Ishikawa (cell line): ENCODE measurements around the gene DYRK4.

Source experiments
- CEBPB ChIP-seq: IDR thresholded peaks from 2 replicates; pipeline ENCODE4 v1.6.1; 2012
- EGR1 ChIP-seq: IDR thresholded peaks from 2 replicates; pipeline ENCODE4 v1.6.1; 2012
- EP300 ChIP-seq: IDR thresholded peaks from 2 replicates; pipeline ENCODE4 v1.6.1; 2012; ENCODE audit warnings: borderline replicate concordance
- FOXM1 ChIP-seq: IDR thresholded peaks from 2 replicates; pipeline ENCODE4 v1.6.1; 2012; ENCODE audit warnings: low read depth, borderline replicate concordance
- NFIC ChIP-seq: IDR thresholded peaks from 2 replicates; pipeline ENCODE4 v1.6.1; 2012
- TAF1 ChIP-seq: IDR thresholded peaks from 2 replicates; pipeline ENCODE4 v1.6.1; 2012; ENCODE audit warnings: low read depth, mild to moderate bottlenecking
- TCF12 ChIP-seq: IDR thresholded peaks from 2 replicates; pipeline ENCODE4 v1.6.1; 2012; ENCODE audit warnings: low read depth
- USF1 ChIP-seq: IDR thresholded peaks from 2 replicates; pipeline ENCODE4 v1.6.1; 2012
- YY1 ChIP-seq: IDR thresholded peaks from 2 replicates; pipeline ENCODE4 v1.6.1; 2012; ENCODE audit warnings: low read depth
- ZBTB7A ChIP-seq: IDR thresholded peaks from 2 replicates; pipeline ENCODE4 v1.6.1; 2012; ENCODE audit warnings: low read depth
- TF ChIP-seq, protein P1 (sequence below): IDR thresholded peaks from 2 replicates; pipeline ENCODE4 v1.6.1; 2012; ENCODE audit warnings: low read depth, mild to moderate bottlenecking
- TF ChIP-seq, protein P2 (sequence below): IDR thresholded peaks from 2 replicates; pipeline ENCODE4 v1.6.1; 2012

GRCh38 chr12:4587108-4587507 lies 25.1 kb downstream of the DYRK4 start:
- TF ChIP-seq, protein P1, sequence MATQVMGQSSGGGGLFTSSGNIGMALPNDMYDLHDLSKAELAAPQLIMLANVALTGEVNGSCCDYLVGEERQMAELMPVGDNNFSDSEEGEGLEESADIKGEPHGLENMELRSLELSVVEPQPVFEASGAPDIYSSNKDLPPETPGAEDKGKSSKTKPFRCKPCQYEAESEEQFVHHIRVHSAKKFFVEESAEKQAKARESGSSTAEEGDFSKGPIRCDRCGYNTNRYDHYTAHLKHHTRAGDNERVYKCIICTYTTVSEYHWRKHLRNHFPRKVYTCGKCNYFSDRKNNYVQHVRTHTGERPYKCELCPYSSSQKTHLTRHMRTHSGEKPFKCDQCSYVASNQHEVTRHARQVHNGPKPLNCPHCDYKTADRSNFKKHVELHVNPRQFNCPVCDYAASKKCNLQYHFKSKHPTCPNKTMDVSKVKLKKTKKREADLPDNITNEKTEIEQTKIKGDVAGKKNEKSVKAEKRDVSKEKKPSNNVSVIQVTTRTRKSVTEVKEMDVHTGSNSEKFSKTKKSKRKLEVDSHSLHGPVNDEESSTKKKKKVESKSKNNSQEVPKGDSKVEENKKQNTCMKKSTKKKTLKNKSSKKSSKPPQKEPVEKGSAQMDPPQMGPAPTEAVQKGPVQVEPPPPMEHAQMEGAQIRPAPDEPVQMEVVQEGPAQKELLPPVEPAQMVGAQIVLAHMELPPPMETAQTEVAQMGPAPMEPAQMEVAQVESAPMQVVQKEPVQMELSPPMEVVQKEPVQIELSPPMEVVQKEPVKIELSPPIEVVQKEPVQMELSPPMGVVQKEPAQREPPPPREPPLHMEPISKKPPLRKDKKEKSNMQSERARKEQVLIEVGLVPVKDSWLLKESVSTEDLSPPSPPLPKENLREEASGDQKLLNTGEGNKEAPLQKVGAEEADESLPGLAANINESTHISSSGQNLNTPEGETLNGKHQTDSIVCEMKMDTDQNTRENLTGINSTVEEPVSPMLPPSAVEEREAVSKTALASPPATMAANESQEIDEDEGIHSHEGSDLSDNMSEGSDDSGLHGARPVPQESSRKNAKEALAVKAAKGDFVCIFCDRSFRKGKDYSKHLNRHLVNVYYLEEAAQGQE, result no peak
- TF ChIP-seq YY1, result no peak
- TF ChIP-seq EGR1, result no peak
- no peak for TF ChIP-seq EP300
- TF ChIP-seq, protein P2, sequence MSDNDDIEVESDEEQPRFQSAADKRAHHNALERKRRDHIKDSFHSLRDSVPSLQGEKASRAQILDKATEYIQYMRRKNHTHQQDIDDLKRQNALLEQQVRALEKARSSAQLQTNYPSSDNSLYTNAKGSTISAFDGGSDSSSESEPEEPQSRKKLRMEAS, result no peak
- TF ChIP-seq FOXM1, result no peak
- no peak for TF ChIP-seq NFIC
- no peak for TF ChIP-seq CEBPB
- TF ChIP-seq USF1, result no peak
- no peak for TF ChIP-seq ZBTB7A
- no peak for TF ChIP-seq TAF1
- no peak for TF ChIP-seq TCF12
